Activated naive CD8-positive, alpha-beta T cell treated with anti-CD3 and anti-CD28 coated beads, Interleukin-2, amount 10 ng/mL, durations not matched to agents 7 days and 5 days (primary cell): Measurements from ENCODE around the gene PPTC7. TPM values are rescaled to one million over a fixed set of nuclear protein-coding genes. Genes with fewer than 3 reads are reported as not detected.
"Not testable (repeated sequence)": the region's sequence is repeated elsewhere in the genome, so short reads cannot be mapped to it uniquely, and the experiment has no call there.

ENCODE experiments used
- ATAC-seq: fragments of 150-1000 bp; cut with Tn5 transposase; one replicate; pipeline ENCODE4 v1.10.0; 2021; ENCODE audit warnings: low read depth, moderate library complexity
- POLR2A ChIA-PET: fragments of 350-600 bp; sonication (Branson Sonifier 250); formaldehyde crosslinking; loops from one replicate; lab custom pipeline; 2021; ENCODE audit warnings: antibody characterized with exemption; lab: Charles Lee
- DNase-seq: peaks from one replicate; pipeline ENCODE4 v3.0.0; 2021
- H3K27ac Mint-ChIP-seq: one replicate; pipeline ENCODE4 v1.8.0; 2022; ENCODE audit warnings: mild to moderate bottlenecking, mixed read lengths
- H3K27me3 Mint-ChIP-seq: one replicate; pipeline ENCODE4 v1.8.0; 2022; ENCODE audit warnings: mild to moderate bottlenecking, moderate library complexity, mixed read lengths
- H3K36me3 Mint-ChIP-seq: one replicate; pipeline ENCODE4 v1.8.0; 2021; ENCODE audit warnings: mild to moderate bottlenecking, mixed read lengths
- H3K4me1 Mint-ChIP-seq: one replicate; pipeline ENCODE4 v1.8.0; 2021; ENCODE audit warnings: mixed read lengths
- H3K4me3 Mint-ChIP-seq: one replicate; pipeline ENCODE4 v1.8.0; 2022; ENCODE audit warnings: mild to moderate bottlenecking, moderate library complexity, mixed read lengths
- H3K9me3 Mint-ChIP-seq: one replicate; pipeline ENCODE4 v1.8.0; 2021; ENCODE audit warnings: mixed read lengths
- total RNA-seq, 2 experiments: library from RNA; stranded (reverse); gene quantifications; one replicate each; pipeline ENCODE4 v1.2.3, GENCODE V29; 2021

The PPTC7 gene
- total RNA-seq, 2 experiments from 2014 or later = 28.3 to 30.0 TPM

DNA sequence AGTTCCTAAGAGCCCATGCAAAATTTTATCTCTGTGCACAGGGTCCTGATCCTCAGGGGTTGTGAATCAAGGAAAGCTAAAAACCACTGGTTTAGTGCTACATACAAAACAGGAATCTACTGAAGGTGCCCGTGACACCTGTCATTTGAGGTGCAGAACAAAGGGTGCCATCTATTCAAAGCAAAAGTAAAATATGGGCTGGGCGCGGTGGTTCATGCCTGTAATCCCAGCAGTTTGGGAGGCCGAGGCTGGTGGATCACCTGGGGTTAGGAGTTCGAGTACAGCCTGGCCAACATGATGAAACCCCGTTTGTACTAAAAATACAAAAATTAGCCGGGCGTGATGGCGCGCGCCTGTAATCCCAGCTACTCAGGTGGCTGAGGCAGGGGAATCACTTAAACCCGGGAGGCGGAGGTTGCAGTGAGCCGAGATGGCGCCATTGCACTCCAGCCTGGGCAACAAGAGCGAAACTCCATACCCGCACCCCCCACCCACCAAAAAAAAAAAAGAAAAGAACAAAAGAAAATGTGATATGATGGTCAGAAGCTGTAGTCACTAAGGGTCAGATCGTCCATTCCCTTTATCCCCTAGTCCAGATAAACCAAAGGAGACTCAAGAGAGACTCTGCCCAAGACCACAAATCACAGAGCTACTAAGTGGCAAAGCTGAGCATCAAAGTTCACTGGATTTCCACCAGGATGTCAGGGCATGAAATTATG is 3.4 kb downstream of the PPTC7 start:
- POLR2A ChIA-PET = interaction anchor here (1.2 to 1.4 kb wide), 3 partner anchors 13 to 120 kb away, joined by 3 to 4 read pairs (median 3); partner anchors contain the start of gene GPN3
- H3K36me3 Mint-ChIP-seq = peaks cover 15% of the 10 kb centered on the region
- H3K27me3 Mint-ChIP-seq = no peaks in the 10 kb centered on the region
- H3K4me1 Mint-ChIP-seq = peaks cover 62% of the 10 kb centered on the region
- no peaks in the 10 kb centered on the region for H3K9me3 Mint-ChIP-seq
- H3K4me3 Mint-ChIP-seq = peak overlapping the region; percentile 56
- ATAC-seq = no peak
- H3K27ac Mint-ChIP-seq = peak overlapping the region; percentile 85
- DNase-seq = no peak

GRCh38 chr12:110578694-110579534 is 4.2 kb downstream of the PPTC7 start:
- Mint-ChIP-seq H3K9me3 (no peaks in the 10 kb centered on the region), H3K27me3 (no peaks in the 10 kb centered on the region), H3K4me3 (peak overlapping the region; percentile 56), H3K27ac (peak overlapping the region; percentile 85), H3K4me1 (peaks cover 58% of the 10 kb centered on the region), H3K36me3 (peaks cover 15% of the 10 kb centered on the region)
- POLR2A ChIA-PET = interaction anchor here (1.2 to 1.4 kb wide), 3 partner anchors 12 to 121 kb away, joined by 3 to 4 read pairs (median 3); partner anchors contain the start of gene GPN3
- DNase-seq (no peak), ATAC-seq (no peak)

GRCh38 chr12:110577864-110578693 is 5.0 kb downstream of the PPTC7 start:
- no peaks in the 10 kb centered on the region for H3K27me3 Mint-ChIP-seq
- peak overlapping the region; percentile 85 for H3K27ac Mint-ChIP-seq
- H3K36me3 Mint-ChIP-seq = peaks cover 20% of the 10 kb centered on the region
- no peaks in the 10 kb centered on the region for H3K9me3 Mint-ChIP-seq
- no peak for DNase-seq
- peaks cover 52% of the 10 kb centered on the region for H3K4me1 Mint-ChIP-seq
- POLR2A ChIA-PET = interaction anchor here (1.4 kb wide), 1 partner anchor 11 kb away, joined by 3 read pairs; no protein-coding TSS in a partner anchor
- H3K4me3 Mint-ChIP-seq = peak overlapping the region; percentile 56
- ATAC-seq = peak; percentile 56

- no peaks in the 10 kb centered on the region for H3K27me3 Mint-ChIP-seq
- peaks cover 5% of the 10 kb centered on the region for H3K9me3 Mint-ChIP-seq
- POLR2A ChIA-PET = interaction anchor here (1.3 kb wide), 1 partner anchor 14 kb away, joined by 8 read pairs; no protein-coding TSS in a partner anchor
- peaks cover 51% of the 10 kb centered on the region for H3K4me1 Mint-ChIP-seq
- H3K36me3 Mint-ChIP-seq = peaks cover 32% of the 10 kb centered on the region
- no peak for DNase-seq
- ATAC-seq = no peak
- no peak overlapping the region for H3K4me3 Mint-ChIP-seq
- H3K27ac Mint-ChIP-seq = peak overlapping the region; percentile 66
Observed at GRCh38 chr12:110576504-110576903, 6.6 kb downstream of the PPTC7 start.

DNA sequence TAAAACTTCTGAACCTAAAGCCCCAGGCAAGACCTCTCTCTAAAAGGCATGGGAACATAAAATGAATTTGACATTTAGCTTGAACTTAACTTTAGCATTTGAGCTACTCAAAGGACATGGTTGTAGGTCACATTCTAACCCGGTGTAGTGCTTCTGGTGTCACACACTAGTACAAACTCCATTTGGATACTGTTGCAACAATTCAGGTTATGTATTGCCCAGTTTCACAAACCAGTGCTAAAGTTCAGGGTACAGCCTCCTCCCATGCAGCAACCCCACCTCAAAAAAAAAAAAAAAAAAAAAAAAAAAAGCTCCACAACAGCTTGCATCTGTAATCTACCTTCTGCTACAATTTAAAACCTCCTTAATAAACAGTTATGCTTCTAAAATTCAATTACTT is 7.8 kb downstream of the PPTC7 start:
- Mint-ChIP-seq H3K9me3 (peaks cover 9% of the 10 kb centered on the region), H3K4me1 (peaks cover 40% of the 10 kb centered on the region), H3K36me3 (peaks cover 34% of the 10 kb centered on the region), H3K4me3 (no peak overlapping the region), H3K27me3 (no peaks in the 10 kb centered on the region), H3K27ac (no peak overlapping the region)
- ATAC-seq (no peak), DNase-seq (no peak)
- POLR2A ChIA-PET = interaction anchor here (0.6 to 1.3 kb wide), 3 partner anchors 9 to 22 kb away, joined by 3 to 8 read pairs (median 7); no protein-coding TSS in a partner anchor

- Mint-ChIP-seq H3K4me1 (peaks cover 36% of the 10 kb centered on the region), H3K36me3 (peaks cover 33% of the 10 kb centered on the region)
- POLR2A ChIA-PET = interaction anchor here (0.6 to 1.0 kb wide), 2 partner anchors 9 to 94 kb away, joined by 4 to 7 read pairs; no protein-coding TSS in a partner anchor
- H3K27ac Mint-ChIP-seq, H3K4me3 Mint-ChIP-seq, H3K9me3 Mint-ChIP-seq, DNase-seq, H3K27me3 Mint-ChIP-seq, ATAC-seq: not testable (repeated sequence)
Observed at GRCh38 chr12:110574717-110575230, 8.3 kb downstream of the PPTC7 start.

DNA sequence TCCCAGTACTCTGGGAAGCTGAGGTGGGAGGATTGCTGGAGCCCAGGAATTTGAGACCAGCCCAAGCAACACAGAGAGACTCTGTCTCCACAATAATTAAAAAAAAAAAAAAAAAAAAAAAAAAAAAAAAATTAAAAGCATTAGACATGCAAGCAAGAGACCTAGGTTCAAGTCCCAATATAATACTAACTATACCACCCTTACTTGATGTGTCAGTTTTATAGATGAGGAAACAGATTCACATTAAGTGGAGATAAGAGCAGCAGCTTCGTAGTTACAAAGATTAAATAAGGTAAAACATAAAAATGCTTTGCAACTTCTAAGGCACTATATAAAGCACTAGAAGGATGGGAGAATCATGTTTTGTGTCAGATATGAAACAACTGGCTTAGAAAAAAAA is 9.1 kb downstream of the PPTC7 start:
- Mint-ChIP-seq H3K27ac (no peak overlapping the region), H3K4me1 (peaks cover 33% of the 10 kb centered on the region), H3K27me3 (no peaks in the 10 kb centered on the region), H3K4me3 (no peak overlapping the region), H3K36me3 (peaks cover 36% of the 10 kb centered on the region), H3K9me3 (peaks cover 12% of the 10 kb centered on the region)
- POLR2A ChIA-PET = interaction anchor here (0.6 kb wide), 2 partner anchors 93 to 136 kb away, joined by 3 to 4 read pairs; no protein-coding TSS in a partner anchor
- ATAC-seq = no peak
- no peak for DNase-seq

DNA sequence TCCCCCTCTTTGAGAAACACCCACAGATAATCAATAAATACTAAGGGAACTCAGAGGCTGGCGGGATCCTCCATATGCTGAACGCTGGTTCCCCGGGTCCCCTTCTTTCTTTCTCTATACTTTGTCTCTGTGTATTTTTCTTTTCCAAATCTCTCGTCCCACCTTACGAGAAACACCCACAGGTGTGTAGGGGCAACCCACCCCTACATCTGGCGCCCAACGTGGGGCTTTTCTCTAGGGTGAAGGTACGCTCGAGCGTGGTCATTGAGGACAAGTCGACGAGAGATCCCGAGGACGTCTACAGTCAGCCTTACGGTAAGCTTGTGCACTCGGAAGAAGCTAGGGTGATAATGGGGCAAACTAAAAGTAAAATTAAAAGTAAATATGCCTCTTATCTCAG is 12.3 kb downstream of the PPTC7 start:
- H3K4me3 Mint-ChIP-seq, POLR2A ChIA-PET, DNase-seq, H3K27ac Mint-ChIP-seq, H3K27me3 Mint-ChIP-seq, ATAC-seq: not testable (repeated sequence)
- Mint-ChIP-seq H3K4me1 (peaks cover 23% of the 10 kb centered on the region), H3K36me3 (peaks cover 40% of the 10 kb centered on the region), H3K9me3 (peaks cover 12% of the 10 kb centered on the region)

DNA sequence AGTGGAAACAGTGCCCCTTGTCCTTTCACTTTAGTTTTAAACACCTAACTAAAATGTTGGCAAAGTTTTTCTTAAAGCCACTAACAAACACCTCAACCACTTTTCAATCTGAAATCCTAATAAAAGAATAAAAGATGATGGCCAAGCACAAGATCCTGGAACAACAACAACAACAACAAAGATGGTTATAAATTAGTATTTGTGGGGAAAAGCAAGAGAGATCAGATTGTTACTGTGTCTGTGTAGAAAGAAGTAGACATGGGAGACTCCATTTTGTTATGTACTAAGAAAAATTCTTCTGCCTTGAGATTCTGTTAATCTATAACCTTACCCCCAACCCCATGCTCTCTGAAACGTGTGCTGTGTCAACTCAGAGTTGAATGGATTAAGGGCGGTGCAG is 13.3 kb downstream of the PPTC7 start:
- Mint-ChIP-seq H3K4me1 (peaks cover 22% of the 10 kb centered on the region), H3K36me3 (peaks cover 40% of the 10 kb centered on the region), H3K9me3 (peaks cover 12% of the 10 kb centered on the region)
- POLR2A ChIA-PET, H3K4me3 Mint-ChIP-seq, H3K27me3 Mint-ChIP-seq, H3K27ac Mint-ChIP-seq, DNase-seq, ATAC-seq: not testable (repeated sequence)

GRCh38 chr12:110568752-110569151 is 14.4 kb downstream of the PPTC7 start:
- ATAC-seq = no peak
- no peak overlapping the region for H3K4me3 Mint-ChIP-seq
- peaks cover 40% of the 10 kb centered on the region for H3K36me3 Mint-ChIP-seq
- H3K27ac Mint-ChIP-seq = no peak overlapping the region
- H3K9me3 Mint-ChIP-seq = peaks cover 12% of the 10 kb centered on the region
- POLR2A ChIA-PET = no interaction called here
- no peak for DNase-seq
- peaks cover 27% of the 10 kb centered on the region for H3K4me1 Mint-ChIP-seq
- H3K27me3 Mint-ChIP-seq = no peaks in the 10 kb centered on the region

DNA sequence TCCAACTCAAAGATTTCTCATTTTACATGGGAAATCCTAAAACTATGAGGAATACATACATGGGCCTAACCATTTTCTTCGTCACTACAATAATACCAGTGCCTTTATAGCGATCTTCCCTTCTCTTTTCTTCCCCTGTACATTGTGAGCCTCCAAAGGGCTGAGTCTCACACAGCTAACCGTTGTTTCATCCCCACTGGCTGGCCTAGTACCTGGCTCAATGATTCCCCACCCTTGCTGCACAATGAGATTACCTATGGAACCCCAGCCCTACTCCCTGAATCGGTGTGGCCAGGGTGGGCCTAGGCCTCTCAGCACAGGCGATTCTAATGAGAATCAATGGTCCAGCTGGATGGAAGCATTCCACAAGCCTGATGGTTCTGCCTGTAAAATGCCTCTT is 16.1 kb downstream of the PPTC7 start:
- ATAC-seq = no peak
- H3K27ac Mint-ChIP-seq = no peak overlapping the region
- H3K36me3 Mint-ChIP-seq = peaks cover 27% of the 10 kb centered on the region
- H3K4me3 Mint-ChIP-seq = no peak overlapping the region
- POLR2A ChIA-PET = interaction anchor here (0.8 to 1.2 kb wide), 2 partner anchors 12 to 39 kb away, joined by 3 to 6 read pairs; no protein-coding TSS in a partner anchor
- peaks cover 32% of the 10 kb centered on the region for H3K4me1 Mint-ChIP-seq
- no peak for DNase-seq
- no peaks in the 10 kb centered on the region for H3K27me3 Mint-ChIP-seq
- H3K9me3 Mint-ChIP-seq = peaks cover 8% of the 10 kb centered on the region
